ENCODE data around the gene ASPSCR1. TPM values are rescaled to one million over a fixed set of nuclear protein-coding genes. Genes with fewer than 3 reads are reported as not detected.

Gene ASPSCR1
- total and polyA plus RNA-seq, 2 of the 13 experiments (the other 11 are each of a cell fraction or from before 2014, with no cell fraction given): 274 to 314 TPM

- TF ChIP-seq IKZF5 (CRISPR knock-in tag; IDR thresholded peaks at IDR 0.05) (0 out of 2 replicates have a peak, but pooled peaks have one; percentile 28), KAT7 (CRISPR knock-in tag; IDR thresholded peaks at IDR 0.05; ENCODE audit: borderline replicate concordance) (peak; percentile 71), HNF1B (CRISPR knock-in tag; IDR thresholded peaks at IDR 0.05) (peak; percentile 68; the same call in 1 of the 2 replicates), ZNF619 (CRISPR knock-in tag; IDR thresholded peaks at IDR 0.05) (peak; percentile 48; the same call in 1 of the 2 replicates), RORA (CRISPR knock-in tag; IDR thresholded peaks at IDR 0.05) (no peak), ZFP62 (CRISPR knock-in tag; IDR thresholded peaks at IDR 0.05) (no peak), PREB (CRISPR knock-in tag; IDR thresholded peaks at IDR 0.05) (no peak), MXI1 (IDR thresholded peaks at IDR 0.05; ENCODE audit: borderline replicate concordance, low read depth, low read length) (peak; percentile 82; the same call in 1 of the 3 replicates), MZF1 (CRISPR knock-in tag; IDR thresholded peaks at IDR 0.05; ENCODE audit: borderline replicate concordance) (no peak), PRDM4 (CRISPR knock-in tag; IDR thresholded peaks at IDR 0.05; ENCODE audit: borderline replicate concordance) (no peak), ZBTB38 (CRISPR knock-in tag; IDR thresholded peaks at IDR 0.05) (peak; percentile 96), FOXO1 (CRISPR knock-in tag; IDR thresholded peaks at IDR 0.05) (peak; percentile 48; the same call in 1 of the 2 replicates), TERF1 (CRISPR knock-in tag; IDR thresholded peaks at IDR 0.05) (no peak), HOXA7 (CRISPR knock-in tag; IDR thresholded peaks at IDR 0.05) (0 out of 2 replicates have a peak, but pooled peaks have one; percentile 26), ZGPAT (CRISPR knock-in tag; IDR thresholded peaks at IDR 0.05) (peak; percentile 73; the same call in 1 of the 2 replicates), SP1 (IDR thresholded peaks at IDR 0.05) (no peak), SP1 (CRISPR knock-in tag; IDR thresholded peaks at IDR 0.05) (peak; percentile 41; the same call in 1 of the 2 replicates), ZSCAN22 (CRISPR knock-in tag; IDR thresholded peaks at IDR 0.05) (no peak), ZC3H4 (CRISPR knock-in tag; IDR thresholded peaks at IDR 0.05; ENCODE audit: borderline replicate concordance) (no peak), ZFX (CRISPR knock-in tag; IDR thresholded peaks at IDR 0.05; ENCODE audit: low read depth) (peak; percentile 96)
These were observed 79.5 kb downstream of the ASPSCR1 start (continued) for GRCh38 chr17:82056729-82057621.
